HG02610 (cell line): ENCODE data around the gene LRRC4B.

Experiments used
- ATAC-seq: cut with Tn5 transposase; IDR thresholded peaks from one replicate; pipeline ENCODE4 v1.9.1; 2021; ENCODE audit warnings: mild to moderate bottlenecking, moderate library complexity; ENCODE audit not compliant: unreplicated experiment

Gene LRRC4B

GRCh38 chr19:50554212-50554611 lies 14.0 kb downstream of the LRRC4B start:
- ATAC-seq = no peak

- ATAC-seq = no peak
These were observed 15.0 kb downstream of the LRRC4B start for GRCh38 chr19:50553134-50553703.

GRCh38 chr19:50552540-50552939 lies 15.7 kb downstream of the LRRC4B start:
- no peak for ATAC-seq

- no peak for ATAC-seq
These were observed 16.5 kb downstream of the LRRC4B start for GRCh38 chr19:50551715-50552187.

DNA sequence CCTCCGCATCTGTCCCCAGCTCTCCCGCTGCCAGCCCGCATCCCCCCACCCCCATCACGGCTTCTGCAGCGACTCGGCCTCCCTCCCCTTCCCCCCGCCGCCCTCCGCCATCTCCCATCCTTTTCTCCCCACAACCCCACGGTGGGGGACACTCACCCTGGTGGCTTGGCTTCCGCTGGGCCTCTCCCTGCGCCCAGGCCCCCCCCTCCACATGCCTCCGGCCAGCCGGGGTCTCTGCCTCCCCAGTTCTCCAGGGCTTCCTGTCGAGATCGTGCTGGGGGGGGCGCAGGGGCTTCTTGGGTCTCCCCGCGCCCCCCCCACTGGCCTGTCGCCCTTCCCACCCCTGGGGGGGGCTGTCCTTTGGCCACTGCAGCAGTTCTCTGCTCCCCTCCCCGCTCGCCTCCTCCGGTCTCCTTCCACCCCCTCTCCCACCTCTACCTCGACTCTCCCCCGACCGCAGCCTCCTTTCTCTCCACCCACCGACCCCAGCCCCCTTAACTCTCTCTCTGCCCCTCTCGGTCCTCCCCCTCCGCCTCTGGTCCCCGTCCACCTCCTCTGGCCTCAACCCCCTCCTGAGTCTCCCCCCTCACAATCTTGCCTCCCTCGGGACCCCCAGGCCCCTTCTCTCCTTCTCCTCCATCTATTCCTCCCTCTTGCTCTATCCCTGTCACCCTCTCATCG lies 17.1 kb downstream of the LRRC4B start:
- no peak for ATAC-seq

- no peak for ATAC-seq
These were observed 17.7 kb downstream of the LRRC4B start for GRCh38 chr19:50550594-50550966.

- ATAC-seq = no peak
These were observed 18.2 kb downstream of the LRRC4B start for GRCh38 chr19:50549927-50550593.

GRCh38 chr19:50549059-50549926 lies 18.9 kb downstream of the LRRC4B start:
- ATAC-seq = no peak

DNA sequence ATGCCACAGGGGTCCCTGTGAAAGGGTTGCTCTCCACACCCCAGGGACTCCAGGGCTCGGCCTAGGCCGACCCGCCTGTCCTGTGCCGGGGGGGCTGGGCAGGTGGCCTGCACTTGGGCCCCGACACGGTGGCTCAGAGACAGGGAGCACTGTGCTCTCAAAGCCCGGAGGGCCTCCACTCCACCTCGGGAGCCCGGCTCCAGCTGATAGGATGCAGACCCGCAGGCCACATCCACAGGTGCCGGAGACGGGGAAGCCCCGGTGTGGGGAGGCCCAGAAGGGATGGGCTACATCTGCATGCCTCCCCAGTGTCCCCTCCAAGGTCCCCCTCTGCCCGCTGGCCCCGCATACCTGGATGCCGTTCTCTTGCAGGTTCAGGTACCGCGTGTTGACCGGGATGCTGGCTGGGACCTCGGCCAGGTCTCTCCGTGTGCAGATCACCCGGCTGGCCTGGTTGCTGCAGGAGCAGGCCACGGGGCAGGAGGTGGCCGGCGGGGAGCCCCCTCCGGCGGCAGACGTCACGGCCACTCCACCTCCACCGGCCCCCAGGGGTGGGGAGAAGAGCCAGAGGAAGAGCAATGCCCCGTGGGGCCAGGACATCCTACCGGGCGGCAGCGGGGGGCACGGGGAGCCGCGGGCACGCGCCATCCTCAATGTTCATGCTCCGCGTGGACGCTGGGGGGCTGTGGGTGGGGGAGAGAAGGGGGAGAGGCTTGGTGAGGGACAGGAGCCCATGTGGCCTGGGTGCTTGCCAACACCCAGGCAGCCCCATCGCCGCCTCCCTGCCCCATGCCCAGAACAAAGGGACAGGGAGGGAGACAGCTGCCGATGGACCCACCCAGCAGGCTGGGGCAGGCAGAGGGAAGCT lies 19.8 kb downstream of the LRRC4B start:
- no peak for ATAC-seq

DNA sequence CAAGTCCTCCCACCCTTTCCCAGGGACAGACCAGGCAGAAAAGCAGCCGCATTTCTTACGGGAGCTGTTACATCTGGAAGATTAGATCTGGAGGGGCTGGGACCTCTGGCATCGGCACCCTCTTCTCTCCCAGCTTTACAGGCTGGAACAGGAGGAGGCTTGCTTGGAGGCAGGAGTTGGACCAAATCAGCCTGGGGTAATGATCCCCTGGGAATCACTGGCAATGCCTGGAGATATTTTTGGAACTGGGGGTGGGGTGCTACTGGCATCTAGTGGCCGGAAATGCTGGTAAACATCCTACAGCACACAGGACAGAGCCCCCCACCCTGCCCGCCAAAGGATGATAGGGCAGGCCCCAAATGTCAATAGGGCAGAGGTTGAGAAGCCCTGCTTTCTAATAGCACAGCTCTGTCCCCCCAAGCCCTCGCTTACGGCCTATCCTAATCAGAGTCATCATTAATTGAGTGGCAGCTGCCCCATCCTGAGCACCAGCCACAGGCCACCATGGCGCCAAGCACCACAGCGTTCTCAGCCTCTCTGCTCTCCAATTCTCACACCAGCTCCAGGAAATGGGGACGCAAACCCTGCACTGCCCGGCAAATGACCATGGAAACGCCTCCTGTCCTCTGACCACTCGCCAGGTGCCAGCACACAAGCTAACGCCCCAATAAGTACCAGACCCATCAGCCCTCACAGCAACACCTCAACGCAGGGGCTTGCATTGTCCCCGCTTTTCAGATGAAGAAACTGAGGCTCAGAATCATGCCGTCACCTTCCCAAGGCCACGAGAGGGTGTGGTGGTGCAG lies 20.6 kb downstream of the LRRC4B start:
- ATAC-seq = no peak

GRCh38 chr19:50546527-50547221 lies 21.6 kb downstream of the LRRC4B start:
- no peak for ATAC-seq

DNA sequence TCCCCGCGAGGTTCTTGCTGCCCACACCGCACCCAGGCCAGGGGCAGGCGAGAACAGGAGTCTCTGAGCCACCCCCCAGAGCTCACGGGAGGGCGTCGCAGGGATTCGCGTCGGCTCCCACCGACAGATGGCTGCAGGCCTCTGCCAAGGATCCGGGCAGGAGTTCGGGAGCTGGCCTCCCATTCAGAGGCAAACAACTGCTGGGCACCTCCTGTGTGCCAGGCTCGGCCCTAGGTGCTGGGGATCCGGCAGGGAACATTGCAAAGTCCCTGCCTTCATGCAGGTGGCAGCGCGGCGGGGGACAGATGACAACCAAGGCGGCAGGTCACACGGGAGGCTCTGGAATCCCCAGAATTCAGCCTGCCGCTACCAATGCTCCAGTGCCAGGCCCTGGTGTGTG lies 25.3 kb downstream of the LRRC4B start:
- ATAC-seq = no peak

GRCh38 chr19:50537769-50538230 lies 30.4 kb downstream of the LRRC4B start:
- ATAC-seq = no peak

DNA sequence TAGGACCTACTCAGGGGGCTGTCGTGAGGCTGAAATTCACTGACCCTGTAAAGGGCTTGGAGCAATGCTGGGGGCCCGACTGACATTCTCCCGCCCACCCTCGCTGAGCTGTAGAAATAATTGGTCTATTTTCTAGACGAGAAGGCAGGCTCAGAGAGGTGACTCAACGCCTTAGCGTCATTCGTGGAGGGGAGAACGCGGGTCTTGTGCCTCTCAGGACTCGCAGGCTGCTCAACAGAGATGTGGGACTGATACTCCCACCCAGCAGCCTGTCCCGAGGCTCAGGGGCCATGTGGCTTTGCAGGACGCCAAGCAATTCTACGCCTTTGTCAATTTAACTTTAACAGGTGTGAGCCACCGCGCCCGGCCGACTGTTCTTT lies 30.9 kb downstream of the LRRC4B start:
- ATAC-seq = no peak

- ATAC-seq = no peak
These were observed 31.5 kb downstream of the LRRC4B start for GRCh38 chr19:50536662-50537305.

- no peak for ATAC-seq
These were observed 32.5 kb downstream of the LRRC4B start for GRCh38 chr19:50535672-50536187.

DNA sequence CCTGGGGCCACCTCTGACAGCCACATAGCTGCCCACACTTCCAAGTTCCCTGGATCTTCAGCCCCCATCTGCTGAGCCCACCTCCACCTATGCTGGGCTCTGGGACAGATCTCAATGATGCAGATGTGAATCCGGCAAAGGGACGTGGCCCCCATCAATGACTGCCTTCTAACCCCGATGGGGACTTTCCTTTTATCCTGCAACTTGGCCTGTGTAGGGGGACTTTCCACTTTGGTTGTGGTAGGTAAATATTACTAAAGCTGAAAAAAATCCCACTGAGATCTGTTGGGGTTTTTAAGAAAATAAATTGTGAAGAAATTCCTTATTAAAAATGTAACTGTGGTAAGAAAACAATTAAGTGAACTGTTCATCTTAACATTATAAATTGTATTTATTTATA lies 33.8 kb downstream of the LRRC4B start:
- ATAC-seq = no peak

DNA sequence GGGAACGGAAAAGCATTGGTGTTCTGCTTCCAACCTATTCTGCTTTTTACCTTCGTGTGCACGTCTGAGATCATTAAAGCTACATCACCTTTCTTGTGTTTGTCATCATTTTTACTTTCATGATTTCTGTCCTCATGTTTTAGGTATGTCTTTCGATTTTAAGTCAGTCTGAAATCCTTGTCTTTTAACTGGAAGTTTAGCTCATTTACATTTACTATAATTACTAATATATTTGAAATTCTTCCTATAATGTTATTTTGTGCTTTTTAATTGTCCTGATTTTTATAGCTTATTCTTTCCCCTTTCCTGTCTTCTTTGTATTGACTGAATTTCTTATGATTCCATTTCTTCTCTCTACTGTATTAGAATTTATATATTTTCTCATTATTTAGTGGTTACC lies 35.3 kb downstream of the LRRC4B start:
- ATAC-seq = no peak
